ENCODE results near the gene UROC1.

UROC1 gene

GRCh38 chr3:126525853-126526667, 8.5 kb upstream of the UROC1 start:
- no peak for DNase-seq (ENCODE audit: low read depth)
- H3K4me3 ChIP-seq (ENCODE audit: control insufficient read depth, low read depth, low read length) = no peak overlapping the region
- no peak for TF ChIP-seq CTCF (conservative IDR thresholded peaks at IDR 0.05; ENCODE audit: control insufficient read depth, insufficient read depth, low read depth, low read length)

GRCh38 chr3:126525091-126525852, 7.7 kb upstream of the UROC1 start:
- no peak overlapping the region for H3K4me3 ChIP-seq (ENCODE audit: control insufficient read depth, low read depth, low read length)
- no peak for TF ChIP-seq CTCF (conservative IDR thresholded peaks at IDR 0.05; ENCODE audit: control insufficient read depth, insufficient read depth, low read depth, low read length)
- DNase-seq (ENCODE audit: low read depth) = no peak

GRCh38 chr3:126524429-126524988, 6.9 kb upstream of the UROC1 start:
- H3K4me3 ChIP-seq (ENCODE audit: control insufficient read depth, low read depth, low read length) = peak overlapping the region; percentile 16
- DNase-seq (ENCODE audit: low read depth) = no peak
- no peak for TF ChIP-seq CTCF (conservative IDR thresholded peaks at IDR 0.05; ENCODE audit: control insufficient read depth, insufficient read depth, low read depth, low read length)

GRCh38 chr3:126523745-126524428, 6.3 kb upstream of the UROC1 start, which contains the start of gene CHST13:
Gene CHST13 (plus strand): TSS chr3:126524155. CDS start chr3:126524333, 178 bp downstream.
- peak within 1 kb of the TSS; percentile 16 for H3K4me3 ChIP-seq (ENCODE audit: control insufficient read depth, low read depth, low read length)
- TF ChIP-seq CTCF (conservative IDR thresholded peaks at IDR 0.05; ENCODE audit: control insufficient read depth, insufficient read depth, low read depth, low read length) = no peak
- DNase-seq (ENCODE audit: low read depth) = peak; percentile 29

- peak; percentile 47 for DNase-seq (ENCODE audit: low read depth)
- TF ChIP-seq CTCF (conservative IDR thresholded peaks at IDR 0.05; ENCODE audit: control insufficient read depth, insufficient read depth, low read depth, low read length) = peak; percentile 87
- H3K4me3 ChIP-seq (ENCODE audit: control insufficient read depth, low read depth, low read length) = no peak overlapping the region
Observed at GRCh38 chr3:126522363-126522788, 4.8 kb upstream of the UROC1 start.

Measured in fibroblast of mammary gland (primary cell).